Effector memory CD8-positive, alpha-beta T cell (primary cell): ENCODE data around the gene CUL7.
"Not testable (repeated sequence)": the region's sequence is repeated elsewhere in the genome, so short reads cannot be mapped to it uniquely, and the experiment has no call there.

ENCODE experiments used
- ATAC-seq: fragments of 150-1000 bp; cut with Tn5 transposase; replicated peaks from 2 replicates; pipeline ENCODE4 v1.10.0; 2021; ENCODE audit warnings: mild to moderate bottlenecking, moderate library complexity
- DNase-seq, 3 experiments: peaks; one replicate each; pipeline ENCODE4 v3.0.0; 2021
- H3K27ac Mint-ChIP-seq, 2 donors: one replicate each; pipeline ENCODE4 v1.8.0; 2022; ENCODE audit warnings: mild to moderate bottlenecking in 2 of 2, mixed read lengths in 2 of 2, moderate library complexity in 2 of 2
- H3K27me3 Mint-ChIP-seq, 2 donors: one replicate each; pipeline ENCODE4 v1.8.0; 2022; ENCODE audit warnings: mixed read lengths in 2 of 2
- H3K36me3 Mint-ChIP-seq: one replicate; pipeline ENCODE4 v1.8.0; 2022; ENCODE audit warnings: mild to moderate bottlenecking, moderate library complexity, mixed read lengths; ENCODE audit not compliant: insufficient read depth
- H3K4me1 Mint-ChIP-seq, 2 donors: one replicate each; pipeline ENCODE4 v1.8.0; 2022; ENCODE audit warnings: low read depth in 2 of 2, mixed read lengths in 2 of 2
- H3K4me3 Mint-ChIP-seq, 2 donors: one replicate each; pipeline ENCODE4 v1.8.0; 2022; ENCODE audit warnings: mild to moderate bottlenecking in 2 of 2, mixed read lengths in 2 of 2, moderate library complexity in 2 of 2
- H3K9me3 Mint-ChIP-seq, 2 donors: one replicate each; pipeline ENCODE4 v1.8.0; 2022; ENCODE audit warnings: mixed read lengths in 2 of 2

CUL7 gene

GRCh38 chr6:43050981-43051380, 2.7 kb downstream of the CUL7 start:
- no peak overlapping the region for H3K4me3 Mint-ChIP-seq
- DNase-seq (no peak), ATAC-seq (no peak)
- H3K36me3 Mint-ChIP-seq = peaks cover 39% of the 10 kb centered on the region
- no peaks in the 10 kb centered on the region for H3K9me3 Mint-ChIP-seq
- H3K27me3 Mint-ChIP-seq = no peaks in the 10 kb centered on the region
- peaks cover 30 to 38% of the 10 kb centered on the region in 2 donors for H3K4me1 Mint-ChIP-seq
- H3K27ac Mint-ChIP-seq = peak overlapping the region; percentile 1 to 95

GRCh38 chr6:43047998-43048397, 5.7 kb downstream of the CUL7 start:
- ATAC-seq (no peak), DNase-seq (no peak)
- peaks cover 18 to 25% of the 10 kb centered on the region in 2 donors for H3K4me1 Mint-ChIP-seq
- no peak overlapping the region for H3K4me3 Mint-ChIP-seq
- H3K36me3 Mint-ChIP-seq = peaks cover 19% of the 10 kb centered on the region
- no peak overlapping the region for H3K27ac Mint-ChIP-seq
- H3K9me3 Mint-ChIP-seq = no peaks in the 10 kb centered on the region
- no peaks in the 10 kb centered on the region for H3K27me3 Mint-ChIP-seq

- no peaks in the 10 kb centered on the region for H3K9me3 Mint-ChIP-seq
- H3K36me3 Mint-ChIP-seq = peaks cover 15% of the 10 kb centered on the region
- no peak for DNase-seq
- no peaks in the 10 kb centered on the region for H3K27me3 Mint-ChIP-seq
- no peak overlapping the region for H3K4me3 Mint-ChIP-seq
- H3K27ac Mint-ChIP-seq = peak overlapping the region in 1 of 2 donors; percentile 13
- peaks cover 0 to under 1% of the 10 kb centered on the region in 2 donors for H3K4me1 Mint-ChIP-seq
- no peak for ATAC-seq
These were observed 8.2 kb downstream of the CUL7 start for GRCh38 chr6:43045371-43045930.

GRCh38 chr6:43043310-43043709, 10.3 kb downstream of the CUL7 start:
- Mint-ChIP-seq H3K36me3 (peaks cover 13% of the 10 kb centered on the region), H3K9me3 (no peaks in the 10 kb centered on the region), H3K27ac (peak overlapping the region in 1 of 2 donors; percentile 44), H3K27me3 (no peaks in the 10 kb centered on the region), H3K4me1 (no peaks in the 10 kb centered on the region), H3K4me3 (no peak overlapping the region)
- no peak for ATAC-seq
- DNase-seq = no peak

- H3K9me3 Mint-ChIP-seq, H3K27me3 Mint-ChIP-seq, H3K4me1 Mint-ChIP-seq, DNase-seq, ATAC-seq, H3K4me3 Mint-ChIP-seq: not testable (repeated sequence)
- Mint-ChIP-seq H3K36me3 (peaks cover 20% of the 10 kb centered on the region), H3K27ac (peak overlapping the region in 1 of 2 donors; percentile 76)
These were observed 12.2 kb downstream of the CUL7 start for GRCh38 chr6:43041475-43041874.

- Mint-ChIP-seq H3K4me3 (no peak overlapping the region), H3K27ac (peak overlapping the region; percentile 32 to 62)
These were observed 13.0 kb downstream of the CUL7 start for GRCh38 chr6:43040542-43041257.

GRCh38 chr6:43038727-43039126, 14.9 kb downstream of the CUL7 start:
- Mint-ChIP-seq H3K4me1 (peaks cover 0 to 3% of the 10 kb centered on the region in 2 donors), H3K36me3 (peaks cover 19% of the 10 kb centered on the region), H3K4me3 (no peak overlapping the region), H3K27ac (no peak overlapping the region), H3K27me3 (no peaks in the 10 kb centered on the region), H3K9me3 (no peaks in the 10 kb centered on the region)
- no peak for DNase-seq
- ATAC-seq = no peak

More at GRCh38 chr6:43040542-43041257, 13.0 kb downstream of the CUL7 start:
- Mint-ChIP-seq H3K9me3 (no peaks in the 10 kb centered on the region), H3K27me3 (no peaks in the 10 kb centered on the region), H3K4me1 (peaks cover 0 to 3% of the 10 kb centered on the region in 2 donors), H3K36me3 (peaks cover 20% of the 10 kb centered on the region)
- ATAC-seq (no peak), DNase-seq (no peak)

GRCh38 chr6:43037706-43038105, 15.9 kb downstream of the CUL7 start:
- DNase-seq = no peak
- Mint-ChIP-seq H3K27ac (peak overlapping the region in 1 of 2 donors; percentile 64), H3K4me1 (peaks cover 0 to 3% of the 10 kb centered on the region in 2 donors), H3K4me3 (no peak overlapping the region), H3K36me3 (peaks cover 19% of the 10 kb centered on the region), H3K27me3 (no peaks in the 10 kb centered on the region), H3K9me3 (no peaks in the 10 kb centered on the region)
- no peak for ATAC-seq

GRCh38 chr6:43037197-43037596, 16.5 kb downstream of the CUL7 start:
- DNase-seq = no peak
- no peaks in the 10 kb centered on the region for H3K27me3 Mint-ChIP-seq
- H3K4me1 Mint-ChIP-seq = peaks cover 0 to 3% of the 10 kb centered on the region in 2 donors
- no peaks in the 10 kb centered on the region for H3K9me3 Mint-ChIP-seq
- ATAC-seq = no peak
- no peak overlapping the region for H3K4me3 Mint-ChIP-seq
- H3K27ac Mint-ChIP-seq = peak overlapping the region in 1 of 2 donors; percentile 64
- H3K36me3 Mint-ChIP-seq = peaks cover 22% of the 10 kb centered on the region

- Mint-ChIP-seq H3K36me3 (peaks cover 26% of the 10 kb centered on the region), H3K27me3 (no peaks in the 10 kb centered on the region), H3K4me3 (no peak overlapping the region), H3K27ac (peak overlapping the region; percentile 53 to 64), H3K4me1 (peaks cover 0 to 3% of the 10 kb centered on the region in 2 donors), H3K9me3 (no peaks in the 10 kb centered on the region)
- no peak for DNase-seq
- no peak for ATAC-seq
These were observed 16.9 kb downstream of the CUL7 start for GRCh38 chr6:43036712-43037111.

- H3K4me3 Mint-ChIP-seq = no peak overlapping the region
- no peak for DNase-seq
- peaks cover 0 to 3% of the 10 kb centered on the region in 2 donors for H3K4me1 Mint-ChIP-seq
- no peaks in the 10 kb centered on the region for H3K27me3 Mint-ChIP-seq
- no peak for ATAC-seq
- H3K36me3 Mint-ChIP-seq = peaks cover 36% of the 10 kb centered on the region
- H3K27ac Mint-ChIP-seq = peak overlapping the region in 1 of 2 donors; percentile 68
- no peaks in the 10 kb centered on the region for H3K9me3 Mint-ChIP-seq
These were observed 18.0 kb downstream of the CUL7 start for GRCh38 chr6:43035495-43036194.

GRCh38 chr6:43034190-43034525, 19.5 kb downstream of the CUL7 start:
- DNase-seq = no peak
- Mint-ChIP-seq H3K4me3 (no peak overlapping the region), H3K36me3 (peaks cover 40% of the 10 kb centered on the region), H3K27ac (peak overlapping the region; percentile 58 to 89), H3K9me3 (no peaks in the 10 kb centered on the region), H3K27me3 (no peaks in the 10 kb centered on the region), H3K4me1 (peaks cover 0 to 3% of the 10 kb centered on the region in 2 donors)
- no peak for ATAC-seq

- H3K27me3 Mint-ChIP-seq = no peaks in the 10 kb centered on the region
- no peak for ATAC-seq
- no peaks in the 10 kb centered on the region for H3K9me3 Mint-ChIP-seq
- peaks cover 0 to 3% of the 10 kb centered on the region in 2 donors for H3K4me1 Mint-ChIP-seq
- H3K27ac Mint-ChIP-seq = peak overlapping the region; percentile 58 to 89
- no peak overlapping the region for H3K4me3 Mint-ChIP-seq
- DNase-seq = no peak
- H3K36me3 Mint-ChIP-seq = peaks cover 45% of the 10 kb centered on the region
These were observed 20.0 kb downstream of the CUL7 start for GRCh38 chr6:43033496-43034189.
